ENCODE data around the gene CBFB. TPM values are rescaled to one million over a fixed set of nuclear protein-coding genes. Genes with fewer than 3 reads are reported as not detected.

CBFB gene
- total and polyA plus RNA-seq, 2 experiments from 2014 or later, result 66.3 to 197 TPM

GRCh38 chr16:67087803-67088202 is 58.9 kb downstream of the CBFB start:
- no peak for DNase-seq (ENCODE audit: low read depth in 1 of 2, low spot score in 1 of 2)
- H3K36me3 ChIP-seq, result peaks cover 11% of the 10 kb centered on the region
- no peaks in the 10 kb centered on the region for H3K27me3 ChIP-seq

GRCh38 chr16:67088551-67088950 is 59.6 kb downstream of the CBFB start:
- no peak for DNase-seq (ENCODE audit: low read depth in 1 of 2, low spot score in 1 of 2)
- H3K36me3 ChIP-seq, result peaks cover 9% of the 10 kb centered on the region
- H3K27ac ChIP-seq, result no peak overlapping the region
- TF ChIP-seq CTCF (IDR thresholded peaks at IDR 0.05; ENCODE audit: low read depth, low read length), result no peak
- no peaks in the 10 kb centered on the region for H3K27me3 ChIP-seq
- H3K9me3 ChIP-seq (ENCODE audit: low read depth), result no peaks in the 10 kb centered on the region
- H3K4me1 ChIP-seq (ENCODE audit: low read depth), result peaks cover 4% of the 10 kb centered on the region
- H3K4me3 ChIP-seq, result no peak overlapping the region

More at GRCh38 chr16:67087803-67088202, 58.9 kb downstream of the CBFB start:
- Histone ChIP-seq H3K9me3 (ENCODE audit: low read depth) (no peaks in the 10 kb centered on the region), H3K4me3 (no peak overlapping the region), H3K4me1 (ENCODE audit: low read depth) (peaks cover 4% of the 10 kb centered on the region), H3K27ac (no peak overlapping the region)
- TF ChIP-seq CTCF (IDR thresholded peaks at IDR 0.05; ENCODE audit: low read depth, low read length), result no peak

- no peak overlapping the region for H3K27ac ChIP-seq
- no peaks in the 10 kb centered on the region for H3K9me3 ChIP-seq (ENCODE audit: low read depth)
- H3K4me3 ChIP-seq, result no peak overlapping the region
- peaks cover 4% of the 10 kb centered on the region for H3K4me1 ChIP-seq (ENCODE audit: low read depth)
- H3K36me3 ChIP-seq, result peaks cover 9% of the 10 kb centered on the region
- no peak for TF ChIP-seq CTCF (IDR thresholded peaks at IDR 0.05; ENCODE audit: low read depth, low read length)
- no peak for DNase-seq (ENCODE audit: low read depth in 1 of 2, low spot score in 1 of 2)
- H3K27me3 ChIP-seq, result no peaks in the 10 kb centered on the region
Observed at GRCh38 chr16:67089101-67089500, 60.2 kb downstream of the CBFB start.

GRCh38 chr16:67091906-67092566 is 63.1 kb downstream of the CBFB start:
- Histone ChIP-seq H3K27me3 (no peaks in the 10 kb centered on the region), H3K9me3 (ENCODE audit: low read depth) (no peaks in the 10 kb centered on the region), H3K4me3 (no peak overlapping the region), H3K4me1 (ENCODE audit: low read depth) (peaks cover 4% of the 10 kb centered on the region), H3K27ac (peak overlapping the region; percentile 28), H3K36me3 (peaks cover 2% of the 10 kb centered on the region)
- TF ChIP-seq CTCF (IDR thresholded peaks at IDR 0.05; ENCODE audit: low read depth, low read length), result no peak
- DNase-seq (ENCODE audit: low read depth in 1 of 2, low spot score in 1 of 2), result peak in 1 of 2 donors; percentile 51

- peaks cover 4% of the 10 kb centered on the region for H3K4me1 ChIP-seq (ENCODE audit: low read depth)
- no peak for DNase-seq (ENCODE audit: low read depth in 1 of 2, low spot score in 1 of 2)
- no peaks in the 10 kb centered on the region for H3K9me3 ChIP-seq (ENCODE audit: low read depth)
- H3K36me3 ChIP-seq, result peaks cover 2% of the 10 kb centered on the region
- TF ChIP-seq CTCF (IDR thresholded peaks at IDR 0.05; ENCODE audit: low read depth, low read length), result no peak
- no peak overlapping the region for H3K27ac ChIP-seq
- no peaks in the 10 kb centered on the region for H3K27me3 ChIP-seq
- H3K4me3 ChIP-seq, result no peak overlapping the region
Observed at GRCh38 chr16:67093098-67093726, 64.3 kb downstream of the CBFB start.
